Measurements from ENCODE around the gene TMEM120B. TPM values are rescaled to one million over a fixed set of nuclear protein-coding genes. Genes with fewer than 3 reads are reported as not detected.
A peak's percentile ranks its signal among the peaks of the same experiment; 100 is the strongest.

TMEM120B gene
- total and polyA plus RNA-seq, 2 of the 13 experiments (the other 11 are each of a cell fraction or from before 2014, with no cell fraction given), result 7.1 to 12.9 TPM

GRCh38 chr12:121810234-121810817 lies 97.8 kb downstream of the TMEM120B start:
- Histone ChIP-seq H4K20me1 (ENCODE audit: insufficient read depth, low read length) (0 out of 2 replicates have a peak, but pooled peaks cover 8% of the 10 kb centered on the region), H3K79me2 (ENCODE audit: insufficient read depth, low read length) (peaks cover 47% of the 10 kb centered on the region), H3K4me1 (ENCODE audit: insufficient read depth, low read length) (peaks cover 49% of the 10 kb centered on the region), H3K9ac (ENCODE audit: insufficient read depth, low read depth, low read length) (no peak overlapping the region), H3K9me3 (ENCODE audit: low read length) (no peaks in the 10 kb centered on the region), H2AFZ (ENCODE audit: low read length) (no peak overlapping the region), H3K27me3 (ENCODE audit: control insufficient read depth in 1 of 2, insufficient read depth in 2 of 2, low read length in 2 of 2) (no peaks in the 10 kb centered on the region; a peak in 1 of 5 replicates), H3K27ac (ENCODE audit: extremely low read length, insufficient read depth, low read length) (no peak overlapping the region), H3K4me3 (replicated peaks in 1 of 3; ENCODE audit: insufficient read depth in 1 of 3, low read depth in 2 of 3, low read length in 3 of 3) (no peak overlapping the region), H3K4me2 (ENCODE audit: low read depth, low read length) (no peak overlapping the region), H3K36me3 (replicated peaks in 1 of 2; ENCODE audit: control insufficient read depth in 1 of 2, insufficient read depth in 2 of 2, low read length in 2 of 2) (peaks cover 19 to 28% of the 10 kb centered on the region in 2 experiments; a peak in 4 of 5 replicates)
- in situ Hi-C loops (cut with HindIII; ENCODE audit: extremely low pct_ligation_motif_present, low pct_unique_long_range_greater_than_20kb), result no loop called here
- ChIA-PET POLR2A (interaction anchor here (14.5 kb wide), 1 partner anchor 13 kb away, joined by 393 read pairs; the partner anchor contains the start of genes RHOF and SETD1B), CTCF (ENCODE audit: low intra/inter-chr PET ratio, low total read pairs) (interaction anchor here (1.0 to 4.5 kb wide), 3 partner anchors 13 to 34 kb away, joined by 4 to 89 read pairs (median 19); partner anchors contain the start of gene RHOF)
- ATAC-seq (no peak), FAIRE-seq (no peak), DNase-seq (ENCODE audit: low spot score) (no peak)
- WGBS (ENCODE audit: low lambda C conversion rate), result no CpG with 5 or more reads among the region's 33 CpGs
- no TSS peak for BruUV-seq (replicated peaks)
- intact Hi-C loops (cut with micrococcal nuclease; ENCODE audit: unreplicated experiment), result no loop called here
- TF ChIP-seq MAFK (conservative IDR thresholded peaks at IDR 0.05 in 1 of 2, IDR thresholded peaks at IDR 0.05 in 1 of 2; ENCODE audit: low read length in 2 of 2) (no peak), ZNF557 (CRISPR knock-in tag; IDR thresholded peaks at IDR 0.05) (no peak), CHD2 (IDR thresholded peaks at IDR 0.05; ENCODE audit: low read depth, low read length) (no peak), IKZF4 (CRISPR knock-in tag; IDR thresholded peaks at IDR 0.05; ENCODE audit: borderline replicate concordance, low read depth, not compliant biosample characterization) (no peak), AGO2 (optimal IDR thresholded peaks at IDR 0.05; ENCODE audit: low read depth, low read length) (peak; percentile 70), CREB3 (CRISPR knock-in tag; IDR thresholded peaks at IDR 0.05) (no peak), ZNF616 (CRISPR knock-in tag; IDR thresholded peaks at IDR 0.05; ENCODE audit: low read depth) (no peak), ZNF10 (CRISPR knock-in tag; IDR thresholded peaks at IDR 0.05; ENCODE audit: borderline replicate concordance, low read depth) (no peak), ZNF552 (CRISPR knock-in tag; IDR thresholded peaks at IDR 0.05; ENCODE audit: borderline replicate concordance) (no peak), PCBP2 (optimal IDR thresholded peaks at IDR 0.05; ENCODE audit: low read depth, low read length, poor library complexity, severe bottlenecking) (no peak), ZNF326 (CRISPR knock-in tag; IDR thresholded peaks at IDR 0.05; ENCODE audit: borderline replicate concordance) (no peak), ZBTB38 (CRISPR knock-in tag; IDR thresholded peaks at IDR 0.05) (0 out of 2 replicates have a peak, but pooled peaks have one; percentile 15), NR0B2 (CRISPR knock-in tag; IDR thresholded peaks at IDR 0.05) (no peak), ZBTB42 (CRISPR knock-in tag; IDR thresholded peaks at IDR 0.05) (no peak), PHB2 (IDR thresholded peaks at IDR 0.05; ENCODE audit: partially characterized antibody) (no peak), ZNF33B (CRISPR knock-in tag; IDR thresholded peaks at IDR 0.05) (no peak), CREB1 (IDR thresholded peaks at IDR 0.05) (no peak), CREB1 (CRISPR knock-in tag; IDR thresholded peaks at IDR 0.05) (no peak), FOXK1 (CRISPR knock-in tag; IDR thresholded peaks at IDR 0.05; ENCODE audit: borderline replicate concordance, low read depth) (no peak), ZNF800 (CRISPR knock-in tag; IDR thresholded peaks at IDR 0.05) (no peak), ELF4 (CRISPR knock-in tag; IDR thresholded peaks at IDR 0.05; ENCODE audit: borderline replicate concordance) (no peak)
